Liver (tissue), 9 donors: ENCODE measurements around the gene CREM. TPM values are rescaled to one million over a fixed set of nuclear protein-coding genes. Genes with fewer than 3 reads are reported as not detected.

Experiments
- DNase-seq: peaks from one replicate; pipeline ENCODE4 v3.0.0-alpha.2; 2017; ENCODE audit warnings: low spot score
- H3K27ac ChIP-seq, 2 donors: one replicate each; pipeline ENCODE4 v1.7.0; 2013; ENCODE audit warnings: inconsistent platforms in 2 of 2, low read length in 2 of 2, control low read depth in 1 of 2, low read depth in 1 of 2, mild to moderate bottlenecking in 1 of 2
- H3K27me3 ChIP-seq, 4 donors: one replicate each; pipeline versions ENCODE4 v1.6.1 to v1.7.0; 2013; ENCODE audit warnings: low read length in 3 of 4, inconsistent platforms in 1 of 4, mild to moderate bottlenecking in 1 of 4, moderate library complexity in 1 of 4; ENCODE audit not compliant: control insufficient read depth in 4 of 4, insufficient read depth in 4 of 4
- H3K36me3 ChIP-seq, 4 donors: one replicate each; pipeline versions ENCODE4 v1.6.1 to v1.7.0; 2013; ENCODE audit warnings: low read length in 3 of 4, mild to moderate bottlenecking in 3 of 4, low read depth in 1 of 4, moderate library complexity in 1 of 4; ENCODE audit not compliant: control insufficient read depth in 4 of 4, insufficient read depth in 3 of 4
- H3K4me1 ChIP-seq, 4 donors: one replicate each; pipeline versions ENCODE4 v1.6.1 to v1.7.0; 2013; ENCODE audit warnings: low read length in 3 of 4, mild to moderate bottlenecking in 3 of 4, moderate library complexity in 1 of 4; ENCODE audit not compliant: control insufficient read depth in 4 of 4, insufficient read depth in 4 of 4
- H3K4me3 ChIP-seq, 3 donors: one replicate each; pipeline versions ENCODE4 v1.6.1 to v1.7.0; 2013; ENCODE audit warnings: low read length in 3 of 3, control low read depth in 1 of 3, low read depth in 1 of 3, mild to moderate bottlenecking in 1 of 3
- H3K9ac ChIP-seq, 2 donors: one replicate each; pipeline ENCODE4 v1.7.0; 2013; ENCODE audit warnings: low read length in 2 of 2, mild to moderate bottlenecking in 2 of 2, moderate library complexity in 2 of 2, control low read depth in 1 of 2, low read depth in 1 of 2
- H3K9me3 ChIP-seq, 4 donors: one replicate each; pipeline versions ENCODE4 v1.6.1 to v1.7.0; 2013; ENCODE audit warnings: low read length in 3 of 4; ENCODE audit not compliant: control insufficient read depth in 4 of 4
- CTCF ChIP-seq: fragments of 150-350 bp; IDR thresholded peaks from 2 replicates; pipeline ENCODE4 v1.5.1; 2017; ENCODE audit warnings: improper control_type of control experiment, low read depth, low read length; ENCODE audit not compliant: missing input control
- GABPA ChIP-seq, 2 donors: IDR thresholded peaks in 1 of 2; conservative IDR thresholded peaks in 1 of 2; 2 replicates each; pipeline ENCODE4 v1.6.1; 2016; ENCODE audit warnings: antibody characterized with exemption in 2 of 2, mild to moderate bottlenecking in 1 of 2, moderate library complexity in 1 of 2
- HNF4A ChIP-seq, 2 donors: conservative IDR thresholded peaks; 2 replicates each; pipeline ENCODE4 v1.6.1; 2016; ENCODE audit warnings: antibody characterized with exemption in 2 of 2, mild to moderate bottlenecking in 2 of 2
- JUND ChIP-seq, 2 donors: IDR thresholded peaks; 2 replicates each; pipeline ENCODE4 v1.6.1; 2016; ENCODE audit warnings: antibody characterized with exemption in 2 of 2
- MAX ChIP-seq: IDR thresholded peaks from 2 replicates; pipeline ENCODE4 v1.6.1; 2016; ENCODE audit warnings: antibody characterized with exemption
- NR2F2 ChIP-seq: IDR thresholded peaks from 2 replicates; pipeline ENCODE4 v1.6.1; 2016; ENCODE audit warnings: antibody characterized with exemption
- RAD21 ChIP-seq, 2 donors: IDR thresholded peaks; 2 replicates each; pipeline ENCODE4 v1.6.1; 2016; ENCODE audit warnings: antibody characterized with exemption in 2 of 2, mild to moderate bottlenecking in 2 of 2
- REST ChIP-seq: IDR thresholded peaks from 2 replicates; pipeline ENCODE4 v1.6.1; 2016; ENCODE audit warnings: antibody characterized with exemption, mild to moderate bottlenecking
- RXRA ChIP-seq, 2 donors: IDR thresholded peaks; 2 replicates each; pipeline ENCODE4 v1.6.1; 2017 to 2018; ENCODE audit warnings: antibody characterized with exemption in 2 of 2, mild to moderate bottlenecking in 1 of 2
- SP1 ChIP-seq: IDR thresholded peaks from 2 replicates; pipeline ENCODE4 v1.6.1; 2018; ENCODE audit warnings: antibody characterized with exemption, mild to moderate bottlenecking
- YY1 ChIP-seq: IDR thresholded peaks from 2 replicates; pipeline ENCODE4 v1.6.1; 2016; ENCODE audit warnings: antibody characterized with exemption, mild to moderate bottlenecking
- WGBS: extraction: QIAGEN DNeasy Blood & Tissue Kit; methylation state at CpG from one replicate; pipeline ENCODE4 v1.1.7; 2013; 5-methylcytosine and 5-hydroxymethylcytosine counted together
- polyA plus RNA-seq, 2 donors: library from polyadenylated mRNA; stranded (reverse) in 1 of 2; unstranded in 1 of 2; fragments of 200-250 nt in 1 of 2; fragments of >200 nt in 1 of 2; fragmentation: Nextera tagmentation in 1 of 2; extraction: Ambion mirVana in 1 of 2; gene quantifications; one replicate each; pipeline versions ENCODE4 v1.2.1 to v1.2.3, GENCODE V29; 2013 to 2015
- total RNA-seq, 2 donors: library from RNA; depleted of rRNA; stranded (reverse); fragments of >200 nt; gene quantifications; one replicate each; pipeline ENCODE4 v1.2.3, GENCODE V29; 2014
- donor health status: healthy.
- donor health status: healthy.
- donor health status: healthy.
- donor health status: healthy.
- donor health status: healthy.

The CREM gene
- total and polyA plus RNA-seq, 4 donors: 14.8 to 25.5 (median 22.2) TPM

- Histone ChIP-seq H3K27me3 (no peaks in the 10 kb centered on the region), H3K4me1 (peaks cover 5 to 22% (median 15%) of the 10 kb centered on the region in 4 donors), H3K9me3 (no peaks in the 10 kb centered on the region), H3K9ac (no peak overlapping the region), H3K4me3 (no peak overlapping the region), H3K27ac (no peak overlapping the region), H3K36me3 (no peaks in the 10 kb centered on the region)
- WGBS: 26% methylated on average over 7 of the region's 7 CpGs
- TF ChIP-seq YY1 (peak; percentile 18), GABPA (IDR thresholded peaks at IDR 0.05 in 1 of 2, conservative IDR thresholded peaks at IDR 0.05 in 1 of 2) (no peak), SP1 (peak; percentile 47)
- DNase-seq: no peak
Observed at GRCh38 chr10:35211390-35211789, 84.7 kb downstream of the CREM start.

- Histone ChIP-seq H3K4me1 (peaks cover 10 to 35% (median 25%) of the 10 kb centered on the region in 4 donors), H3K9ac (no peak overlapping the region), H3K27ac (no peak overlapping the region), H3K27me3 (no peaks in the 10 kb centered on the region), H3K4me3 (no peak overlapping the region), H3K36me3 (no peaks in the 10 kb centered on the region), H3K9me3 (no peaks in the 10 kb centered on the region)
- no peak for TF ChIP-seq JUND (IDR thresholded peaks at IDR 0.05)
- no peak for TF ChIP-seq YY1
- TF ChIP-seq REST: no peak
- no peak for TF ChIP-seq HNF4A (conservative IDR thresholded peaks at IDR 0.05)
- no peak for TF ChIP-seq RXRA (IDR thresholded peaks at IDR 0.05)
- no peak for TF ChIP-seq CTCF
- no peak for TF ChIP-seq MAX
- TF ChIP-seq NR2F2: no peak
- no peak for DNase-seq
- WGBS: 73% methylated on average over 6 of the region's 6 CpGs
Observed at GRCh38 chr10:35212856-35213255, 86.2 kb downstream of the CREM start.

GRCh38 chr10:35213699-35214098 is 87.1 kb downstream of the CREM start:
- TF ChIP-seq RAD21 (IDR thresholded peaks at IDR 0.05) (no peak), RXRA (IDR thresholded peaks at IDR 0.05) (no peak)
- H3K27ac ChIP-seq: no peak overlapping the region
- H3K9me3 ChIP-seq: no peaks in the 10 kb centered on the region
- no peaks in the 10 kb centered on the region for H3K27me3 ChIP-seq
- DNase-seq: no peak
- no peaks in the 10 kb centered on the region for H3K36me3 ChIP-seq
- H3K4me1 ChIP-seq: peaks cover 10 to 40% (median 29%) of the 10 kb centered on the region in 4 donors
- H3K4me3 ChIP-seq: no peak overlapping the region
- H3K9ac ChIP-seq: no peak overlapping the region
- WGBS: 95% methylated on average over 7 of the region's 7 CpGs
